ENCODE results near the gene AMMECR1L. TPM values are rescaled to one million over a fixed set of nuclear protein-coding genes. Genes with fewer than 3 reads are reported as not detected.

The AMMECR1L gene
- polyA plus RNA-seq, 1 donor from 2014 or later: 19.5 TPM

DNA sequence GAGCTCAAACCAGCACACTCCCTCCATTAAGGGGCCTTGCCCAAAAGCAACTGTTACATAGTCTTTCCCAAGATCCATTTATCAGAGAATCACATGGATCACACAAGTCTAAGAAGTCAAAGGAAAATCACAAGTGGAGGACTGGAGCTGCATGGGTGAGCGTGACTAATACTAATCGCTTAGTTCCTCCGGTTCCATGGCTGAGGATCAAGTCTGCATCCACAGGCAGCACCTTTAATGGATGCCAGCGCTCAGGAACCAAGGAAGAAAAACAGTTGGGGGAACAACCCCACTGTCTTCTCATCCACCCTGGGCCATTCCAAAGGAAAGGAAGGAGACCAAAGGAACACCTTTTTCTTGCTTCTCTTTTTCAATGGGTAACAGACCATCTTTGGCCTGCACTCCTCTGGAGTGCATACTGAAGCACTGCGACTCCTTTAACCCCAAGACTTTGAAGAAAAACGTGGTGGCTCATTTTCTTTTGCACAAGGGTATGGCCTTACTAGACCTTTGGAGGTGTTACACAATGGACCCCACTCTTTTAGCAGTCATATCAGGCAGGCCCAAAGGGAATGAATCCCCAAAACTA, 65.6 kb downstream of the AMMECR1L start:
- H3K79me2 ChIP-seq (replicated peaks; ENCODE audit: insufficient read depth, low read length): no peaks in the 10 kb centered on the region
- H3K27ac ChIP-seq (ENCODE audit: low read length): no peak overlapping the region
- H3F3A ChIP-seq (ENCODE audit: insufficient read depth, low read length, poor library complexity, severe bottlenecking): no peaks in the 10 kb centered on the region
- H4K20me1 ChIP-seq (ENCODE audit: insufficient read depth): no peaks in the 10 kb centered on the region
- no peak overlapping the region for H3K4me2 ChIP-seq (ENCODE audit: low read length)
- H3K4me3 ChIP-seq (ENCODE audit: low read length): no peak overlapping the region
- H3K9me2 ChIP-seq (ENCODE audit: insufficient read depth, low read length): no peaks in the 10 kb centered on the region
- no peaks in the 10 kb centered on the region for H3K27me3 ChIP-seq (ENCODE audit: insufficient read depth, low read depth, low read length)
- no peak overlapping the region for H3K9ac ChIP-seq (ENCODE audit: low read length)
- H3K9me3 ChIP-seq (ENCODE audit: low read length): no peaks in the 10 kb centered on the region
- H3K36me3 ChIP-seq (ENCODE audit: insufficient read depth, low read length): no peaks in the 10 kb centered on the region
- no peak overlapping the region for H2AFZ ChIP-seq (ENCODE audit: low read depth, low read length)
- TF ChIP-seq, protein P1, sequence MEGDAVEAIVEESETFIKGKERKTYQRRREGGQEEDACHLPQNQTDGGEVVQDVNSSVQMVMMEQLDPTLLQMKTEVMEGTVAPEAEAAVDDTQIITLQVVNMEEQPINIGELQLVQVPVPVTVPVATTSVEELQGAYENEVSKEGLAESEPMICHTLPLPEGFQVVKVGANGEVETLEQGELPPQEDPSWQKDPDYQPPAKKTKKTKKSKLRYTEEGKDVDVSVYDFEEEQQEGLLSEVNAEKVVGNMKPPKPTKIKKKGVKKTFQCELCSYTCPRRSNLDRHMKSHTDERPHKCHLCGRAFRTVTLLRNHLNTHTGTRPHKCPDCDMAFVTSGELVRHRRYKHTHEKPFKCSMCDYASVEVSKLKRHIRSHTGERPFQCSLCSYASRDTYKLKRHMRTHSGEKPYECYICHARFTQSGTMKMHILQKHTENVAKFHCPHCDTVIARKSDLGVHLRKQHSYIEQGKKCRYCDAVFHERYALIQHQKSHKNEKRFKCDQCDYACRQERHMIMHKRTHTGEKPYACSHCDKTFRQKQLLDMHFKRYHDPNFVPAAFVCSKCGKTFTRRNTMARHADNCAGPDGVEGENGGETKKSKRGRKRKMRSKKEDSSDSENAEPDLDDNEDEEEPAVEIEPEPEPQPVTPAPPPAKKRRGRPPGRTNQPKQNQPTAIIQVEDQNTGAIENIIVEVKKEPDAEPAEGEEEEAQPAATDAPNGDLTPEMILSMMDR (IDR thresholded peaks at IDR 0.05; ENCODE audit: poor library complexity, severe bottlenecking): no peak
- no peak for TF ChIP-seq TAF1 (IDR thresholded peaks at IDR 0.05; ENCODE audit: low read depth)
- no peak for TF ChIP-seq REST (IDR thresholded peaks at IDR 0.05; ENCODE audit: borderline replicate concordance)
- no peak for TF ChIP-seq EZH2 (IDR thresholded peaks at IDR 0.05; ENCODE audit: borderline replicate concordance, insufficient read depth, low read length, poor library complexity, severe bottlenecking)
- TF ChIP-seq MXI1 (conservative IDR thresholded peaks at IDR 0.05; ENCODE audit: poor library complexity, severe bottlenecking): no peak
- no peak for TF ChIP-seq EP300 (conservative IDR thresholded peaks at IDR 0.05; ENCODE audit: poor library complexity, severe bottlenecking)
- TF ChIP-seq POLR2AphosphoS5 (IDR thresholded peaks at IDR 0.05): no peak
- TF ChIP-seq RAD21 (conservative IDR thresholded peaks at IDR 0.05): no peak
- TF ChIP-seq SMC3 (conservative IDR thresholded peaks at IDR 0.05; ENCODE audit: poor library complexity): no peak

DNA sequence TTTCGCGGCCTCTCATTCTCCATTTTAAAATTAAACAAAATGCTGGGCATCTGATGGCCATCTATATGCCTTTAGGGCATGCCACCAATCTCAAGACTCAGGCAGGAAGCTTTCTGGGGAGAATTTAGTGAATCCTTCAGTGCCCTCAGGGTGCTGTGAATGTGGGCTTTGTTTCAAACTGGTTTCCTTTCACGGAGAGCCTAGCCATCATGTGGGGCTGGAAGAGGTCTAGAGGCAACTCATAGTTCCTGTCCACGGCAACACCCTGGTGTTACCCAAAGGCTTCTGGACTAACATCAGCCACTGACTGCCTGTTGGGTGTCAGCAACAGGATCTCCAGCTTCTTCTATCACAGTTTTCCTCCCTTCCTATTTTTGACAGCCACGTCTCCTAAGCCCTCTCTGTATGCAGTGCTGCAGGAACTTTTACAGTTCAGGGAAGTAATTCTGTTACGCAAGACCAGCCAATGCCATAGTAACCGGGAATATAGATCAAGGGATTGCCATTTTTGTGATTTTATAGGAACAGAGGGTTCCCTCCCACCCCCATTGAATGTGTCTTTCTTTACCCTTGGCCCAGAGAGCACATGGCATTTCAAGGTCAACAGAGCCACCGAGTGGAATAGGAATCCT, 66.8 kb downstream of the AMMECR1L start:
- Histone ChIP-seq H3K9ac (ENCODE audit: low read length) (no peak overlapping the region), H3K4me2 (ENCODE audit: low read length) (no peak overlapping the region), H3K9me2 (ENCODE audit: insufficient read depth, low read length) (no peaks in the 10 kb centered on the region), H3K36me3 (ENCODE audit: insufficient read depth, low read length) (no peaks in the 10 kb centered on the region), H3K9me3 (ENCODE audit: low read length) (no peaks in the 10 kb centered on the region), H3K4me3 (ENCODE audit: low read length) (no peak overlapping the region), H3F3A (ENCODE audit: insufficient read depth, low read length, poor library complexity, severe bottlenecking) (no peaks in the 10 kb centered on the region), H4K20me1 (ENCODE audit: insufficient read depth) (no peaks in the 10 kb centered on the region), H3K27me3 (ENCODE audit: insufficient read depth, low read depth, low read length) (no peaks in the 10 kb centered on the region), H3K79me2 (replicated peaks; ENCODE audit: insufficient read depth, low read length) (no peaks in the 10 kb centered on the region), H2AFZ (ENCODE audit: low read depth, low read length) (no peak overlapping the region), H3K27ac (ENCODE audit: low read length) (no peak overlapping the region)
- no peak for TF ChIP-seq REST (IDR thresholded peaks at IDR 0.05; ENCODE audit: borderline replicate concordance)
- TF ChIP-seq TAF1 (IDR thresholded peaks at IDR 0.05; ENCODE audit: low read depth): no peak
- no peak for TF ChIP-seq EP300 (conservative IDR thresholded peaks at IDR 0.05; ENCODE audit: poor library complexity, severe bottlenecking)
- no peak for TF ChIP-seq POLR2AphosphoS5 (IDR thresholded peaks at IDR 0.05)
- TF ChIP-seq SMC3 (conservative IDR thresholded peaks at IDR 0.05; ENCODE audit: poor library complexity): no peak
- no peak for TF ChIP-seq EZH2 (IDR thresholded peaks at IDR 0.05; ENCODE audit: borderline replicate concordance, insufficient read depth, low read length, poor library complexity, severe bottlenecking)
- no peak for TF ChIP-seq RAD21 (conservative IDR thresholded peaks at IDR 0.05)
- TF ChIP-seq, protein P1 (IDR thresholded peaks at IDR 0.05; ENCODE audit: poor library complexity, severe bottlenecking): no peak
- no peak for TF ChIP-seq MXI1 (conservative IDR thresholded peaks at IDR 0.05; ENCODE audit: poor library complexity, severe bottlenecking)
